Mesothelial cell of epicardium (in vitro differentiated cells): ENCODE measurements around the gene SEPHS1. TPM values are rescaled to one million over a fixed set of nuclear protein-coding genes. Genes with fewer than 3 reads are reported as not detected.
A peak's percentile ranks its signal among the peaks of the same experiment; 100 is the strongest.
"Not testable (repeated sequence)": the region's sequence is repeated elsewhere in the genome, so short reads cannot be mapped to it uniquely, and the experiment has no call there.

ENCODE experiments used
- DNase-seq, 2 experiments: peaks; one replicate each; pipeline ENCODE4 v3.0.0; 2021; ENCODE audit warnings: low spot score in 2 of 2; ENCODE audit not compliant: unreplicated experiment in 2 of 2
- H3K27ac Mint-ChIP-seq: 2 replicates; pipeline ENCODE4 v1.8.0; 2021; ENCODE audit warnings: mixed read lengths
- H3K27me3 Mint-ChIP-seq: 2 replicates; pipeline ENCODE4 v1.8.0; 2021; ENCODE audit warnings: low read depth, mixed read lengths
- H3K36me3 Mint-ChIP-seq: 2 replicates; pipeline ENCODE4 v1.8.0; 2021; ENCODE audit warnings: mixed read lengths
- H3K4me1 Mint-ChIP-seq: 2 replicates; pipeline ENCODE4 v1.8.0; 2021; ENCODE audit warnings: mixed read lengths
- H3K4me3 Mint-ChIP-seq: 2 replicates; pipeline ENCODE4 v1.8.0; 2021; ENCODE audit warnings: mild to moderate bottlenecking, moderate library complexity, mixed read lengths
- H3K9me3 Mint-ChIP-seq: 2 replicates; pipeline ENCODE4 v1.8.0; 2021; ENCODE audit warnings: mixed read lengths
- CTCF ChIP-seq: fragments of 200-600 bp; sonication (generic); IDR thresholded peaks from one replicate; pipeline ENCODE4 v1.5.0; 2021; ENCODE audit warnings: antibody characterized with exemption; ENCODE audit not compliant: unreplicated experiment
- total RNA-seq: library from RNA; stranded (reverse); gene quantifications from 3 replicates; pipeline ENCODE4 v1.2.1, GENCODE V29; 2021

Gene SEPHS1
- total RNA-seq, 1 donor from 2014 or later = 80.4 TPM

- TF ChIP-seq CTCF = no peak
- Mint-ChIP-seq H3K27me3 (peaks cover 36% of the 10 kb centered on the region), H3K9me3 (peaks cover 7% of the 10 kb centered on the region), H3K27ac (peak overlapping the region; percentile 37), H3K4me3 (peak overlapping the region; percentile 65), H3K36me3 (no peaks in the 10 kb centered on the region), H3K4me1 (peaks cover 10% of the 10 kb centered on the region)
- no peak for DNase-seq
Observed at GRCh38 chr10:13382703-13383398, 34.8 kb upstream of the SEPHS1 start.

- not testable (repeated sequence) for H3K9me3 Mint-ChIP-seq, DNase-seq, H3K4me3 Mint-ChIP-seq, H3K27ac Mint-ChIP-seq, H3K36me3 Mint-ChIP-seq
- Mint-ChIP-seq H3K4me1 (peaks cover 19% of the 10 kb centered on the region), H3K27me3 (peaks cover 30% of the 10 kb centered on the region)
Observed at GRCh38 chr10:13379061-13379460, 31.0 kb upstream of the SEPHS1 start.

- no peak for DNase-seq
- no peak for TF ChIP-seq CTCF
- Mint-ChIP-seq H3K4me3 (no peak overlapping the region), H3K27ac (no peak overlapping the region), H3K4me1 (peaks cover 9% of the 10 kb centered on the region), H3K36me3 (no peaks in the 10 kb centered on the region), H3K27me3 (peaks cover 13% of the 10 kb centered on the region), H3K9me3 (peaks cover 7% of the 10 kb centered on the region)
Observed at GRCh38 chr10:13376746-13377145, 28.7 kb upstream of the SEPHS1 start.

- Mint-ChIP-seq H3K4me3 (no peak overlapping the region), H3K27ac (peak overlapping the region; percentile 34), H3K9me3 (peaks cover 7% of the 10 kb centered on the region), H3K27me3 (peaks cover 9% of the 10 kb centered on the region), H3K36me3 (no peaks in the 10 kb centered on the region), H3K4me1 (peaks cover 9% of the 10 kb centered on the region)
- DNase-seq = no peak
- no peak for TF ChIP-seq CTCF
Observed at GRCh38 chr10:13376297-13376696, 28.2 kb upstream of the SEPHS1 start.

- H3K36me3 Mint-ChIP-seq = no peaks in the 10 kb centered on the region
- TF ChIP-seq CTCF = no peak
- H3K4me3 Mint-ChIP-seq = no peak overlapping the region
- H3K27me3 Mint-ChIP-seq = peaks cover 5% of the 10 kb centered on the region
- peaks cover 7% of the 10 kb centered on the region for H3K9me3 Mint-ChIP-seq
- peaks cover 9% of the 10 kb centered on the region for H3K4me1 Mint-ChIP-seq
- DNase-seq = no peak
- H3K27ac Mint-ChIP-seq = no peak overlapping the region
Observed at GRCh38 chr10:13375791-13376190, 27.7 kb upstream of the SEPHS1 start.

GRCh38 chr10:13373644-13374043 is 25.6 kb upstream of the SEPHS1 start:
- Mint-ChIP-seq H3K36me3 (no peaks in the 10 kb centered on the region), H3K27ac (no peak overlapping the region), H3K4me1 (peaks cover 9% of the 10 kb centered on the region), H3K4me3 (no peak overlapping the region), H3K27me3 (no peaks in the 10 kb centered on the region), H3K9me3 (peaks cover 2% of the 10 kb centered on the region)
- TF ChIP-seq CTCF = no peak
- DNase-seq = no peak
